ENCODE measurements around the gene MYL4.

DNA sequence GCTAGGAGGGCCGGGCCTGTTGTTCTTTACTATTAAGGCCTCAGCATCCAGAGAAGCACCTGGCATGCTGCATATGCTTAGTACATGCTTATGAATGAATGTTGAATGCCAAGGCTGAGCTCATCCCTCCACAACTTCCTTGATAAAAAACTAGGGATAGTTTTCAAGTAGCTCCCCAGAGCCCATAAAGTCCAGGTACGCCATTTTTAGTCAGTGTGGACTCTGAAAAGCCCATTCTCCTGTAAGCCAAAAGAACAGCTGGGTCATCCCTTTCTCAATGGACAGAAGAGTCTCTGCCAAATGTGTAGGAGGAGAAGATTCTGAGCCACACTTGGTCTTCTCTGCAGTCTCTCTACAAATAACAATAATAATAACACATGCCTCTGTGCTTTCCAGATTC lies 35.5 kb downstream of the MYL4 start:
- TF ChIP-seq, protein P1, sequence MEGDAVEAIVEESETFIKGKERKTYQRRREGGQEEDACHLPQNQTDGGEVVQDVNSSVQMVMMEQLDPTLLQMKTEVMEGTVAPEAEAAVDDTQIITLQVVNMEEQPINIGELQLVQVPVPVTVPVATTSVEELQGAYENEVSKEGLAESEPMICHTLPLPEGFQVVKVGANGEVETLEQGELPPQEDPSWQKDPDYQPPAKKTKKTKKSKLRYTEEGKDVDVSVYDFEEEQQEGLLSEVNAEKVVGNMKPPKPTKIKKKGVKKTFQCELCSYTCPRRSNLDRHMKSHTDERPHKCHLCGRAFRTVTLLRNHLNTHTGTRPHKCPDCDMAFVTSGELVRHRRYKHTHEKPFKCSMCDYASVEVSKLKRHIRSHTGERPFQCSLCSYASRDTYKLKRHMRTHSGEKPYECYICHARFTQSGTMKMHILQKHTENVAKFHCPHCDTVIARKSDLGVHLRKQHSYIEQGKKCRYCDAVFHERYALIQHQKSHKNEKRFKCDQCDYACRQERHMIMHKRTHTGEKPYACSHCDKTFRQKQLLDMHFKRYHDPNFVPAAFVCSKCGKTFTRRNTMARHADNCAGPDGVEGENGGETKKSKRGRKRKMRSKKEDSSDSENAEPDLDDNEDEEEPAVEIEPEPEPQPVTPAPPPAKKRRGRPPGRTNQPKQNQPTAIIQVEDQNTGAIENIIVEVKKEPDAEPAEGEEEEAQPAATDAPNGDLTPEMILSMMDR (conservative IDR thresholded peaks at IDR 0.05; ENCODE audit: low read depth, low read length), result no peak
- no peak for TF ChIP-seq EZH2 (IDR thresholded peaks at IDR 0.05; ENCODE audit: borderline replicate concordance, low read depth, low read length, poor library complexity, severe bottlenecking)

Data from A673 (cell line).